Measurements from ENCODE around the gene ENPP1. TPM values are rescaled to one million over a fixed set of nuclear protein-coding genes. Genes with fewer than 3 reads are reported as not detected.

The ENPP1 gene
- total RNA-seq, 1 experiment from 2014 or later = 6.5 TPM

DNA sequence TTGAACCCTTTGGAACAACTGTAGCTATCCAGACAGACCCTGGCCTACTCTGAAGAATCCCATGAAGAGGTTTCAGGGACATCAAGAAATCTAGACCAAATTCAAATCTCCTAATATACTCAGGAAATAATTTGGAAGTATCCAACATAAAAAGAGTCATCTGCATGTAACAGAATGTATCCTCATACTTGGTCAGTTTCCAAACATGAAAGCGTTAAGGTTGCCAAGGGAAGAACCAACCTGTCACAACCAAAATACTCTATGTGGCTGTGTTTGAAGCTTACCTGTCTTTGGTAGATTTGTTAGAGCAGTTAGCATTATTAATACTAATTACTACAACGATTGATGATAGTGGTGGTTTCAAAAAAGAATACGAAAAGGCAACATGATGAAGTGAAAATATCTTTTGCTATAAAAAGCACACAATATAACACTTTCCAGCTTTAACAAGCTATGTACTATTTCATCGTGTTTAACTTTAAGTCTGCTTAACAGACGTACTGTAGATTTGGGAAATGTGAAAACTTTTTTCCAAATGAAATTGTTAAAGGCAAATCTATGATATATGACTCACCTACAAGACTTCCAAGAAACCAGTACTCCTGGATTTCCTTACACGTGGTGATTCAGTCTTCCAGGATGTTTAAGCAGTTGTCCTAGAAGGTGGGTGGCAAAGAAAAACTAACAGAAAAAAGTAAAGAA lies 46.6 kb upstream of the ENPP1 start:
- H3K27me3 ChIP-seq (ENCODE audit: insufficient read depth, low read length) = no peaks in the 10 kb centered on the region
- no peak overlapping the region for H3K27ac ChIP-seq (ENCODE audit: low read depth, low read length)
- H3K79me2 ChIP-seq (ENCODE audit: insufficient read depth, low read length) = no peaks in the 10 kb centered on the region
- no peak overlapping the region for H3K9ac ChIP-seq (ENCODE audit: low read length)
- no peak overlapping the region for H3K4me2 ChIP-seq (ENCODE audit: low read length)
- no peaks in the 10 kb centered on the region for H4K20me1 ChIP-seq (ENCODE audit: insufficient read depth)
- no peaks in the 10 kb centered on the region for H3K4me1 ChIP-seq (ENCODE audit: control insufficient read depth in 1 of 2, insufficient read depth in 2 of 2, low read length in 2 of 2)
- ATAC-seq (no peak), DNase-seq (ENCODE audit: low read depth, low spot score) (no peak)
- ChIA-PET RAD21 (ENCODE audit: low non-redundant PET in 1 of 2, low total read pairs in 2 of 2, uncharacterized antibody in 2 of 2, unreplicated experiment in 2 of 2) (no interaction called here), POLR2A (no interaction called here), CTCF (no interaction called here)
- intact Hi-C loops (cut with micrococcal nuclease) = no loop called here
- BruUV-seq (replicated peaks) = no TSS peak
- H3K36me3 ChIP-seq (ENCODE audit: control insufficient read depth in 1 of 2, insufficient read depth in 2 of 2, low read length in 2 of 2) = no peaks in the 10 kb centered on the region
- H3K9me2 ChIP-seq (ENCODE audit: insufficient read depth) = no peaks in the 10 kb centered on the region
- H3K4me3 ChIP-seq (replicated peaks in 1 of 2; ENCODE audit: low read depth in 1 of 2, low read length in 2 of 2) = no peak overlapping the region
- TF ChIP-seq YY1 (IDR thresholded peaks at IDR 0.05; ENCODE audit: extremely low read depth, insufficient replicate concordance, low read depth, low read length) = no peak
- TF ChIP-seq SRF (IDR thresholded peaks at IDR 0.05; ENCODE audit: low read depth) = no peak
- TF ChIP-seq, protein P1, sequence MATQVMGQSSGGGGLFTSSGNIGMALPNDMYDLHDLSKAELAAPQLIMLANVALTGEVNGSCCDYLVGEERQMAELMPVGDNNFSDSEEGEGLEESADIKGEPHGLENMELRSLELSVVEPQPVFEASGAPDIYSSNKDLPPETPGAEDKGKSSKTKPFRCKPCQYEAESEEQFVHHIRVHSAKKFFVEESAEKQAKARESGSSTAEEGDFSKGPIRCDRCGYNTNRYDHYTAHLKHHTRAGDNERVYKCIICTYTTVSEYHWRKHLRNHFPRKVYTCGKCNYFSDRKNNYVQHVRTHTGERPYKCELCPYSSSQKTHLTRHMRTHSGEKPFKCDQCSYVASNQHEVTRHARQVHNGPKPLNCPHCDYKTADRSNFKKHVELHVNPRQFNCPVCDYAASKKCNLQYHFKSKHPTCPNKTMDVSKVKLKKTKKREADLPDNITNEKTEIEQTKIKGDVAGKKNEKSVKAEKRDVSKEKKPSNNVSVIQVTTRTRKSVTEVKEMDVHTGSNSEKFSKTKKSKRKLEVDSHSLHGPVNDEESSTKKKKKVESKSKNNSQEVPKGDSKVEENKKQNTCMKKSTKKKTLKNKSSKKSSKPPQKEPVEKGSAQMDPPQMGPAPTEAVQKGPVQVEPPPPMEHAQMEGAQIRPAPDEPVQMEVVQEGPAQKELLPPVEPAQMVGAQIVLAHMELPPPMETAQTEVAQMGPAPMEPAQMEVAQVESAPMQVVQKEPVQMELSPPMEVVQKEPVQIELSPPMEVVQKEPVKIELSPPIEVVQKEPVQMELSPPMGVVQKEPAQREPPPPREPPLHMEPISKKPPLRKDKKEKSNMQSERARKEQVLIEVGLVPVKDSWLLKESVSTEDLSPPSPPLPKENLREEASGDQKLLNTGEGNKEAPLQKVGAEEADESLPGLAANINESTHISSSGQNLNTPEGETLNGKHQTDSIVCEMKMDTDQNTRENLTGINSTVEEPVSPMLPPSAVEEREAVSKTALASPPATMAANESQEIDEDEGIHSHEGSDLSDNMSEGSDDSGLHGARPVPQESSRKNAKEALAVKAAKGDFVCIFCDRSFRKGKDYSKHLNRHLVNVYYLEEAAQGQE (IDR thresholded peaks at IDR 0.05; ENCODE audit: low read depth) = no peak
- TF ChIP-seq, protein P2, sequence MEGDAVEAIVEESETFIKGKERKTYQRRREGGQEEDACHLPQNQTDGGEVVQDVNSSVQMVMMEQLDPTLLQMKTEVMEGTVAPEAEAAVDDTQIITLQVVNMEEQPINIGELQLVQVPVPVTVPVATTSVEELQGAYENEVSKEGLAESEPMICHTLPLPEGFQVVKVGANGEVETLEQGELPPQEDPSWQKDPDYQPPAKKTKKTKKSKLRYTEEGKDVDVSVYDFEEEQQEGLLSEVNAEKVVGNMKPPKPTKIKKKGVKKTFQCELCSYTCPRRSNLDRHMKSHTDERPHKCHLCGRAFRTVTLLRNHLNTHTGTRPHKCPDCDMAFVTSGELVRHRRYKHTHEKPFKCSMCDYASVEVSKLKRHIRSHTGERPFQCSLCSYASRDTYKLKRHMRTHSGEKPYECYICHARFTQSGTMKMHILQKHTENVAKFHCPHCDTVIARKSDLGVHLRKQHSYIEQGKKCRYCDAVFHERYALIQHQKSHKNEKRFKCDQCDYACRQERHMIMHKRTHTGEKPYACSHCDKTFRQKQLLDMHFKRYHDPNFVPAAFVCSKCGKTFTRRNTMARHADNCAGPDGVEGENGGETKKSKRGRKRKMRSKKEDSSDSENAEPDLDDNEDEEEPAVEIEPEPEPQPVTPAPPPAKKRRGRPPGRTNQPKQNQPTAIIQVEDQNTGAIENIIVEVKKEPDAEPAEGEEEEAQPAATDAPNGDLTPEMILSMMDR (IDR thresholded peaks at IDR 0.05 in 2 of 3, conservative IDR thresholded peaks at IDR 0.05 in 1 of 3; ENCODE audit: borderline replicate concordance in 1 of 3, insufficient read depth in 1 of 3, low read depth in 2 of 3, low read length in 2 of 3) = no peak
- no peak for TF ChIP-seq POLR2AphosphoS5 (IDR thresholded peaks at IDR 0.05; ENCODE audit: low read depth, low read length)
- TF ChIP-seq ELF1 (IDR thresholded peaks at IDR 0.05; ENCODE audit: borderline replicate concordance, low read depth) = no peak
- no peak for TF ChIP-seq EZH2 (IDR thresholded peaks at IDR 0.05)
- TF ChIP-seq RAD21 (IDR thresholded peaks at IDR 0.05; ENCODE audit: low read depth) = no peak
- TF ChIP-seq, protein P3, sequence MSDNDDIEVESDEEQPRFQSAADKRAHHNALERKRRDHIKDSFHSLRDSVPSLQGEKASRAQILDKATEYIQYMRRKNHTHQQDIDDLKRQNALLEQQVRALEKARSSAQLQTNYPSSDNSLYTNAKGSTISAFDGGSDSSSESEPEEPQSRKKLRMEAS (IDR thresholded peaks at IDR 0.05) = no peak
- TF ChIP-seq EGR1 (IDR thresholded peaks at IDR 0.05; ENCODE audit: low read depth) = no peak
- no peak for TF ChIP-seq TCF7L2 (IDR thresholded peaks at IDR 0.05; ENCODE audit: borderline replicate concordance, extremely low read depth, insufficient read depth, insufficient read length)
- TF ChIP-seq SP1 (IDR thresholded peaks at IDR 0.05; ENCODE audit: low read depth) = no peak
- TF ChIP-seq ZFX (IDR thresholded peaks at IDR 0.05) = no peak
- no peak overlapping the region for H2AFZ ChIP-seq (ENCODE audit: low read depth, low read length, poor library complexity, severe bottlenecking)
- H3K9me3 ChIP-seq (ENCODE audit: control insufficient read depth in 1 of 2, insufficient read depth in 1 of 2, low read depth in 1 of 2, low read length in 2 of 2) = no peaks in the 10 kb centered on the region

All from HCT116 (cell line).